SHP77 treated with DMSO at 0.1 percent for 48 hours (cell line): ENCODE measurements around the gene TSPAN4.

Experiments used
- DNase-seq: peaks from one replicate; lab custom pipeline; 2025; lab: John Stamatoyannopoulos, UW

TSPAN4 gene

GRCh38 chr11:865462-866430 is 23.1 kb downstream of the TSPAN4 start:
- DNase-seq: no peak

GRCh38 chr11:866481-866880 is 23.8 kb downstream of the TSPAN4 start:
- no peak for DNase-seq

GRCh38 chr11:867856-868358 is 25.3 kb downstream of the TSPAN4 start:
- DNase-seq: no peak

- no peak for DNase-seq
Observed at GRCh38 chr11:868394-868793, 25.7 kb downstream of the TSPAN4 start.

GRCh38 chr11:868802-869201 is 26.1 kb downstream of the TSPAN4 start:
- no peak for DNase-seq

- DNase-seq: no peak
Observed at GRCh38 chr11:869399-870126, 26.9 kb downstream of the TSPAN4 start.

GRCh38 chr11:870127-870413 is 27.4 kb downstream of the TSPAN4 start:
- DNase-seq: no peak

- DNase-seq: no peak
Observed at GRCh38 chr11:870418-870817, 27.8 kb downstream of the TSPAN4 start.

- DNase-seq: no peak
Observed at GRCh38 chr11:871472-871871, 28.8 kb downstream of the TSPAN4 start.

GRCh38 chr11:872799-873198 is 30.1 kb downstream of the TSPAN4 start:
- DNase-seq: no peak

- no peak for DNase-seq
Observed at GRCh38 chr11:873706-874105, 31.1 kb downstream of the TSPAN4 start.

GRCh38 chr11:875203-875602 is 32.6 kb downstream of the TSPAN4 start:
- DNase-seq: no peak

- no peak for DNase-seq
Observed at GRCh38 chr11:875769-876301, 33.2 kb downstream of the TSPAN4 start.

GRCh38 chr11:876545-876944 is 33.9 kb downstream of the TSPAN4 start:
- DNase-seq: no peak

- no peak for DNase-seq
Observed at GRCh38 chr11:877565-877964, 34.9 kb downstream of the TSPAN4 start.

- no peak for DNase-seq
Observed at GRCh38 chr11:880447-880846, 37.8 kb downstream of the TSPAN4 start.

- no peak for DNase-seq
Observed at GRCh38 chr11:882596-882995, 39.9 kb downstream of the TSPAN4 start.

GRCh38 chr11:883527-883926 is 40.9 kb downstream of the TSPAN4 start:
- DNase-seq: no peak

GRCh38 chr11:884578-885070 is 42.0 kb downstream of the TSPAN4 start:
- DNase-seq: no peak

GRCh38 chr11:886568-886967 is 43.9 kb downstream of the TSPAN4 start:
- DNase-seq: no peak

- DNase-seq: no peak
Observed at GRCh38 chr11:887589-887988, 44.9 kb downstream of the TSPAN4 start.

- DNase-seq: no peak
Observed at GRCh38 chr11:888310-889212, 45.9 kb downstream of the TSPAN4 start.
